Tibial nerve (tissue), 4 donors: ENCODE data around the gene LSM7. TPM values are rescaled to one million over a fixed set of nuclear protein-coding genes. Genes with fewer than 3 reads are reported as not detected.

Experiments
- DNase-seq, 2 donors: peaks; one replicate each; pipeline ENCODE4 v3.0.0-alpha.2; 2019; ENCODE audit warnings: low spot score in 2 of 2
- H3K27ac ChIP-seq, 4 donors: fragments of 200-600 bp; sonication (generic) in 3 of 4; one replicate each; pipeline ENCODE4 v1.5.1; 2017 to 2019; ENCODE audit warnings: mild to moderate bottlenecking in 1 of 4
- H3K27me3 ChIP-seq, 2 donors: fragments of 200-600 bp; sonication (generic) in 1 of 2; one replicate each; pipeline versions ENCODE4 v1.5.1 to v1.6.0; 2017 to 2019
- H3K36me3 ChIP-seq, 3 donors: fragments of 200-600 bp; sonication (generic); one replicate each; pipeline ENCODE4 v1.5.1; 2018 to 2019
- H3K4me1 ChIP-seq, 4 donors: fragments of 200-600 bp; sonication (generic) in 3 of 4; one replicate each; pipeline ENCODE4 v1.5.1; 2017 to 2019
- H3K4me3 ChIP-seq, 4 donors: fragments of 200-600 bp; sonication (generic) in 3 of 4; one replicate each; pipeline ENCODE4 v1.5.1; 2017 to 2019; ENCODE audit warnings: mild to moderate bottlenecking in 1 of 4, moderate library complexity in 1 of 4
- H3K9me3 ChIP-seq, 4 donors: fragments of 200-600 bp; sonication (generic) in 3 of 4; one replicate each; pipeline ENCODE4 v1.5.1; 2017 to 2019
- CTCF ChIP-seq, 5 experiments: fragments of 200-600 bp in 3 of 5; fragments of 450-650 bp in 2 of 5; sonication (generic) in 3 of 5; IDR thresholded peaks; one replicate each; pipeline ENCODE4 v1.5.1; 2016 to 2019; ENCODE audit warnings: antibody characterized with exemption in 5 of 5, mild to moderate bottlenecking in 3 of 5, moderate library complexity in 2 of 5
- EP300 ChIP-seq, 2 donors: sonication (generic); formaldehyde crosslinking; IDR thresholded peaks; one replicate each; pipeline ENCODE4 v1.6.1; 2017; ENCODE audit warnings: antibody characterized with exemption in 2 of 2, mild to moderate bottlenecking in 1 of 2
- POLR2A ChIP-seq, 2 donors: fragments of 450-650 bp; IDR thresholded peaks; one replicate each; pipeline ENCODE4 v1.6.1; 2017; ENCODE audit warnings: antibody characterized with exemption in 2 of 2, mild to moderate bottlenecking in 2 of 2, moderate library complexity in 2 of 2
- WGBS, 2 donors: methylation state at CpG; one replicate each; pipeline ENCODE4 v1.1.5; 2018; 5-methylcytosine and 5-hydroxymethylcytosine counted together
- total RNA-seq, 4 donors: library from RNA; depleted of rRNA; stranded (reverse); fragments of >200 nt; gene quantifications; one replicate each; pipeline ENCODE4 v1.1.0, GENCODE V29; 2016

The LSM7 gene
- total RNA-seq, 4 donors from 2014 or later, result 54.1 to 167 (median 87.7) TPM

- 91 to 92% methylated on average over 25 to 38 of the region's 38 CpGs for WGBS, 2 donors
- Histone ChIP-seq H3K27ac (no peak overlapping the region), H3K36me3 (peaks cover 0 to 69% (median 0%) of the 10 kb centered on the region in 3 donors), H3K4me3 (no peak overlapping the region), H3K9me3 (no peaks in the 10 kb centered on the region), H3K27me3 (no peaks in the 10 kb centered on the region), H3K4me1 (peaks cover 0 to 23% (median 0%) of the 10 kb centered on the region in 4 donors)
- no peak for DNase-seq
- TF ChIP-seq CTCF (IDR thresholded peaks at IDR 0.05) (no peak), POLR2A (IDR thresholded peaks at IDR 0.05) (no peak), EP300 (IDR thresholded peaks at IDR 0.05) (no peak)
These were observed 12.3 kb upstream of the LSM7 start for GRCh38 chr19:2340496-2341243.

- Histone ChIP-seq H3K4me1 (peaks cover 0 to 15% (median 0%) of the 10 kb centered on the region in 4 donors), H3K4me3 (no peak overlapping the region), H3K27ac (no peak overlapping the region), H3K36me3 (peaks cover 0 to 65% (median 0%) of the 10 kb centered on the region in 3 donors), H3K9me3 (no peaks in the 10 kb centered on the region), H3K27me3 (no peaks in the 10 kb centered on the region)
- WGBS, 2 donors, result 91 to 92% methylated on average over 47 to 52 of the region's 52 CpGs
- no peak for DNase-seq
- TF ChIP-seq CTCF (IDR thresholded peaks at IDR 0.05) (no peak), EP300 (IDR thresholded peaks at IDR 0.05) (no peak), POLR2A (IDR thresholded peaks at IDR 0.05) (no peak)
These were observed 11.4 kb upstream of the LSM7 start for GRCh38 chr19:2339644-2340310.

- WGBS, 2 donors, result 92 to 97% methylated on average over 25 to 53 of the region's 54 CpGs
- Histone ChIP-seq H3K27ac (no peak overlapping the region), H3K9me3 (no peaks in the 10 kb centered on the region), H3K4me1 (peaks cover 0 to 23% (median 0%) of the 10 kb centered on the region in 4 donors), H3K27me3 (no peaks in the 10 kb centered on the region), H3K36me3 (peaks cover 0 to 62% (median 0%) of the 10 kb centered on the region in 3 donors), H3K4me3 (no peak overlapping the region)
- no peak for DNase-seq
- TF ChIP-seq EP300 (IDR thresholded peaks at IDR 0.05) (no peak), POLR2A (IDR thresholded peaks at IDR 0.05) (no peak), CTCF (IDR thresholded peaks at IDR 0.05) (no peak)
These were observed 10.6 kb upstream of the LSM7 start for GRCh38 chr19:2338751-2339643.

- Histone ChIP-seq H3K4me3 (no peak overlapping the region), H3K4me1 (peaks cover 0 to 31% (median 3%) of the 10 kb centered on the region in 4 donors), H3K9me3 (no peaks in the 10 kb centered on the region), H3K27me3 (no peaks in the 10 kb centered on the region), H3K36me3 (peaks cover 0 to 55% (median 0%) of the 10 kb centered on the region in 3 donors), H3K27ac (no peak overlapping the region)
- TF ChIP-seq CTCF (IDR thresholded peaks at IDR 0.05) (no peak), EP300 (IDR thresholded peaks at IDR 0.05) (no peak), POLR2A (IDR thresholded peaks at IDR 0.05) (no peak)
- no peak for DNase-seq
- WGBS, 2 donors, result 88 to 97% methylated on average over 16 to 20 of the region's 21 CpGs
These were observed 9.7 kb upstream of the LSM7 start for GRCh38 chr19:2338055-2338615.
